Activated CD8-positive, alpha-beta memory T cell treated with anti-CD3 and anti-CD28 coated beads, Interleukin-2, amount 50 U/mL, for 4 hours (primary cell): ENCODE data around the gene INSIG2.

Source experiments
- DNase-seq: peaks from one replicate; pipeline ENCODE4 v3.0.0-alpha.2; 2020

The INSIG2 gene

DNA sequence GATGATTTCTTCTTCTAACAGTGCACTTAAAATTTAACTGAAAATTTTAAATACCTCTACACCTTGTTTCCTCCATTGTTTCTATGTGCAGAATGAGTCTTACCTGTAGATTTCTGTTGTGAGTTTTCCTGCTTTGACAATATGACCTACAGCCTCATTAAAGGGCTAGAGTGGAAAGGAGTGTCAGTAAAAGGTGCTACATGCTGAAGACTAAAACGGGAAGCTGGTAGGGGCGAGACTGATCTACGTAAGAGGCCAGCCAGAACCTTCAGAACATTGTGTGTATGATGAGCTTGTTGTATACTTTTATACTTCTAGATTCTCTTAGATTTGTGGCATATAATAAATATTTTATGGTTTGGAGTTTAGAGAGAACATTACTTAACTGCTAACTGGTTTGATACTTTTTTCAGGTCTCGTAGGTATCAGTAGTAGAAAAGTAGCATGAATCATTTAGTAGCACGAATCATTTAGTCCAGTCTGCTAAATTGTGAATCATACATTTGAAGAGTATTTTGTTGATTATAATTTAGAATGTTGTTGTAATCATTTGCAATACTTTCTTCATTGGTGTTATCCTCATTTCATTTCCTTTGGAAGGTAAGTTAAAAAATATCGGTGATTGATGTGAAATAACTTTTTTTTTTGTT lies 14.3 kb downstream of the INSIG2 start:
- DNase-seq = no peak

DNA sequence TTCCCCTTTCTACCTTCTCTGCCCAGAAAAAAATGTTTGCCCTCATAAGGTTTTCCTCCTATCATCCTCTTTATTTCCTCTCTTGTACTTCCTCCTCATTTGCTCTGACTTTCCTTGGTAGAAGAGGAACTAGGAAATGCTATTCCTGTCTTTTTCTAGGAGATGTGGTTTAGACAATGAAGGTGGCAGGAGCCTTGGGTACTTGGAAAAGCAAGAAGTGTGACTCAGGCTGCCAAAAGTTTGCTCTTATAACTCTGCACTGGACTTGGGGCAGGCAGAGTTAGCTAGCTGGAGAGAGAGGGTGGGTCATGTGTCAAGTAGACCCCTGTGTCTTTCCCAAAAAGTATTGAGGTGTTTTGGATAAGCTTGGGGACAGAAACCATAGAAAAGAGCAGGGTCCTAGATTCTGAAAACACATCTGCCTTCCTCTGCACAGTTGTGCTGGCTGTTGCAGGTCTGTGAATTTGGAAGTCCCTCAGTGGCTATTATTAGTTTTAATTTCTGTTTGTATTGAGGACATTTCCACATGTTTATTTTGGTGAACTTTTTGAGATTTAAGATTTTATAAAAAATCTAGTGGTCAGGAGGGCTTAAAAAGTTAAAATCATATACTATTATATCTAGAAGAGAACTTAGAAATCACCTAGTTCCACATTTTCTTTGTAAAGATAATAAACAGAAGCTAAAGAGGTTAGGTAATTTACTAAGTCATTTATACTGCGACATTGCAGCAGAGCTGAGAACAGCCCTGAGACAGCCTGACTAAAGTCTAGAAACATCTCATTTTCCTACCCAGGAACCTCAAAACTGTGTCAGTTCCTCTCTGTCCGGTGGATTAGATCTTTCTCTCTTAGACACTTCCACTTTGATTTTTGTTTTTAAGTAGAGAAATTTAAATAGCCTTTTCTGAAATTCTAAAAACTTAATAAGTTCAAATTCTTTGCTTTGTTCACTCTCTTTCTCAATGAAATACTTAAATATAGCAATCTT lies 16.0 kb downstream of the INSIG2 start:
- no peak for DNase-seq

DNA sequence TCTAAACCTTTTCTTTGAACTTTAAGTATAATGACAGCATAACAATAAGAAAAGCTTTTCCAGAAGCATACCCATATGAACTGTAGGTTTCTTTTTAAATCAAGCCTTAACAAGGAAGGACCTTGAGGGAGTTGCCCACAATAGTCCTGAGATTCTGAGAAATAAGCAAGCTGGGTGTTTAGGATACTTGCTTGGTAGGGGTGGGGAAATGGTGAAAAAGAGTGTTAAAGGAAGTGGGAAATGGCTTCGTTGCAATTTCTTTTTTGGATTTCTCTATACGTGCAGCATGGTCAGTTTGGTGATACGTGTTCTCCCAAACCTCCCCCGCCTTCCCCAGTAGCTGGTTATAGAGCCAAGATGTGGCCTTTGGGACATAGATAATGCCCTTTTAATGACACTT lies 17.2 kb downstream of the INSIG2 start:
- DNase-seq = no peak

DNA sequence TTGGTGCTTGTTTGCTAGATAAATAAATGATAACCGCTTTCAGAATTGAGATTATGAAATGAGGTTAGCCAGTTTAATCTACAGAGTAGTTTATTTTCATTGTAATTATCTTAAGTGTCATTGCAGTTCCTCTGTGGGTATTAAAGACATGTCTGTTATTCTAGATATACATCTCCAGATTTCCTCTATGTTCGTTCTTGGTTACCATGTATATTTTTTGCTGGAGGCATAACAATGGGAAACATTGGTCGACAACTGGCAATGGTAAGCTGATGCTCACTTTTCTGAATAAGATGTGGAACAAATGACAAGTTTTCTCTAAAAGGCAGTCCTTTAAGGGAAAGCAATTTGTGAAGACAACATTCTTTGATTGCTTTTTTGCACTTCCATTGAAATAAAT lies 18.7 kb downstream of the INSIG2 start:
- no peak for DNase-seq

DNA sequence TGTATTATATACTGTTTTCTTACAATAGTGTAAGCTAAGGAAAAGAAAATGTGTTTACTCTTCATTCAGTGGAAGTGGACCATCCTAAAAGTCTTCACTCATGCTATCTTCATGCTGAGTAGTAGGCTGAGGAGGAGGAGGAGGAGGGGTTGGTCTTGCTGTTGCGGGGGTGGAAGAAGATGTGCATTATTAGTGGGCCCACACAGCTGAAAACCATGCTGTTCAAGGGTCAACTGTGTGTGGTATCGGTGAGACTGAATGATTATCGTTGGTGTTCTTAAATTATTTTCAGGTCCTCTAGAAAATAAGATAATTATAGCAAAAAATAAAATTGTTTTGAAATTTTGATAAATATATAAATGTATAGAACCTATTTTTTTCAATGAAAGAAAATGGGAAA lies 22.0 kb downstream of the INSIG2 start:
- DNase-seq = no peak

DNA sequence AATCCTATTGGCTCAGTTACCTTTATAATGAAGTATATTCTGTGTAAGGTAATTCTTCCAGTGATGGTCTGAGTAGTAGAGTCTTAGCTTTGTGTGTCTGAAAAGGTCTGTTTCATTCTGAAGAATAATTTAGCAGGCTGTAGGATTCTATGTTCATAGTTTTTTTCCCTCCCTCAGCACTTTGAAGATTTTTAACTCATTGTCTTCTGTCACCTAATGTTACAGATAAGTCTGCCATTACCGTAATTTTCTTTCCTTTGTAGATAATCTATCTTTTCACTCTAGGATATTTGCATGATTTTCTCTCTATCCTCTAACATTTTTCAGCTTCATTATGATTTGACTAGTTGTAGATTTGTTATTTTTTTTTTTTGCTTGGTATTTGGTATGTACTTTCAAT lies 22.7 kb downstream of the INSIG2 start:
- DNase-seq = no peak

DNA sequence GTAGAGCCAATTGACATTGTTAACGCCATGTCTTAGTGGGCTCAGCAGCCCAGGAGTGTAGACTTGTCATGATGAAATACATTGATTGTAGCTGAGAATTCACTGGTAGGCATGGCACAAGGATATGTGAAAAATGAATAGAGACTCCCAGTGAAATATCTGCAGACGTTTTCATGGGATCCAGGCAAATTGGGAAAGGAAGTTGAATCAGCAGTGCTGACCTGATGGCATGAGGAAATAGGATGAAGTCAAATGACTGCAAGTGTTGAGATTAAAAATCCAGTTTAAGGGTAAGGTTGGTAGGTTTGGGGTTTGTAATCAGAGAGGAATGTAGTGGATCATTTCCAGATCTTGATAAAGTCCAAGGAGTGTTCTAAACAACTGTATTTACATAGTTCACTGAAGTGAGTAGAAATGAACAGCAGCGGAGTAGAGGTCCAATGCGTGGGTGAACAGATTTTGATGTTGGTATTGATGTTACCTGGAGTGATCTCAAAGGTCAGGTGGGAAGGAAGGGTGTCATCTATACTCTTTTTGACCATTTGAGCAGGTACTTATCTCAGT lies 24.6 kb downstream of the INSIG2 start:
- DNase-seq = no peak

DNA sequence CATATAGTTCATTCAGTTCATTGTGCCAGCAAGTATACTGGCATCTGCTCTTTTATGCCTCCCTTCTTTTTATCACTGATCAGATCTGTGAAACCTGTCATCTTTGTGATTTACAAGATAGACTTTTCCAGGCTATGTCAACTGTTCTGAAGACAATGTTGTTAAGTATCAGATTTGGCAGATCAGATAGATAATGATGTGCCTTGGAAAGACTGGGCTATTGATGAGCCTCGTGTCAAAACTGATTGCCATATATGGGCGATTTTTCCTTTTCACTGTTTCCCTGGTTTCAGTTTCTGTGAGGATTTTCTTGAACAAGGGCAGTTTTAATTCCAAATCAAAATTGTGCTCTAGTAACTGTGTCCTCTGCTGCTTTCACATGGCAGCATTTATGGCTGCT lies 26.6 kb downstream of the INSIG2 start:
- no peak for DNase-seq

DNA sequence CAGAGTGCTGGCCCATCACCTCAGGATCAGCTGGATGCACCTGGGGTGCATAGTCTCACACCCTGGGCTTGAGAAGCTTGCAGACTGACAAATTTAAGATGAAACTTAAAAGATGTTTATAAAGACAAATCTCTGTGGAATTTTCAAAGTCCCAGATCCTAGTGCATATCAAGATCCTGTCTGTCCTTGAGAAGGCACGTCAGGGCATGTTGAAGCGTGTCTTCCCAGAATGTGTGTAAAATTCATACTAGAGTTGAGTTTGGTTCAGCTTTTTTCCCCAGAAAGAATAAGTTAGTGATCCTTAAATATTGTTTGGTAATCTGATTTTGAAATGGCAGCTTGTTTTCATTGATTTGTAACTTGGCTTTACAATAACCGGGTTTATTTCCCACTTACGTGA lies 27.5 kb downstream of the INSIG2 start:
- DNase-seq = no peak

DNA sequence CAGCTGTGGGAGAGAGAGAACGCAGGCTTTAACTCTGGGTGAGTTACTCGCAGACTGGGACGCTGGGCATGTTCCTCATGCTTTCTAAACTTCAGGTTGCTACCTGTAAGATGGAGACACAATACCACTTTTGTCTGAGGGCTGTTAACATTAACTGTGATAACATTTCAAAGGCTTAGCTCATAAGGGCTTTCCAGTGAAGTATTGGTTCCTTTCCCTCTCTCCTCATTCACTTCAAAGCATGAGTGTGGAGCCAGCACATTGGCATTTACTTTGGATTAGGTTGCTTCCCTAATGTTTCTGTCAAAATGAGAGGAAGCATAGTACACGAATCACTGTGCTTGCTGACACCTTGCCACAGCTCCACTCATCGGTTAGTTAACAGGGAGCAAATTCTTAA lies 30.2 kb downstream of the INSIG2 start:
- DNase-seq = no peak

DNA sequence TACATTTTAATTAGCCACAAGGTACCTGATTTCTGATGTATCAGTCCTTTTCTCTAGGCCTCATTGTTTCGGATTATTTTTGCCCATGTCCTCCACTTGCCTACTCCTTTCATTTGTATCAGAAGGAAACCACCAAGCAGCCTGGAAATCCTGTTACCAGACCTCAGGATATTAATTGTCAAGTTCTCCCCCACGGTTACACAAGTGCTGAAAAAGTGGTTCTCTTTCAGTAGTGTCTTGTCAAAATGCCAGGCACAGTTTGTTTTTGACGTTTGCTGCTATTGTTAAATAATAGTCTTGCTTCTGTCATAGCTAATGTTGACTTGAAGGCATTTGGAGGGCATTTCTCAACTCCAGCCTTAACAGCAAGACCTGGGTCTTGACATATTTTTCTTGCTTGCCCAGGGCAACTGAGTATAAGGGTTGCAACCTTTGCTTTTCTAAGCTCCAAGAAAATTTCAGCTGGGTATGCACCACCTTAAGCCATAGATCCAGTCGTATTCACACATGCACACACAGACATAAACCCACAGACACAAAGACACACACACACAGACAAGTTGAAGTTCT lies 31.0 kb downstream of the INSIG2 start:
- DNase-seq = no peak

DNA sequence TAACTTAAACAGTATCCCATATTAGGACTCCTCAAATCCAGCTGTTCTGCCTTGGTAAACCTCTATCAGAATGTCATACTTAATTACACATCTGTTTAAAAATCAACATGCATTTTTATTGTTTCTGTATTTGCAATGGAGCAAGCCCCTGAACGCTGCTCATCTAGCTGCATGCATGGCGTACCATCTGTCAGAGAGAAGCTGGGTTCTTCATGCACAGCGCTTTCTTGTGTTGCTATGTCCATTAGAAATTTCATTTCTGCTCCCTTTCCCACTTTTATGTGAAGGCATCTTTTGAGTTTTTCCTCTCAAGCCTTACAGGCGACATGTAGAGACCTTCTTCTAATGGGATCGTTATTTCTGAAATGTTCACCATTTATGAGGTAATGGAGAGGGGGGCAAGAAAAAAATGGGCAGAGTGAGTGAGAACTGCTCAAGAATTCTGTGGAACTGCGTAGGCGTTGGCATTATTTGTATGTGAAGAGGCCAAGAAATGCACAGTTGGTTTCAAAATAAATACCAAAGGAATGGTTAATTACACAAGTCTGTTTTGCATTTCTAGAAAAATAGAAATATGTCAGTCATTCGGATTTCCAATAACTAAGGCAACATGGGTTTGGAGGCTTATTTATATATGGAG lies 31.6 kb downstream of the INSIG2 start:
- no peak for DNase-seq

DNA sequence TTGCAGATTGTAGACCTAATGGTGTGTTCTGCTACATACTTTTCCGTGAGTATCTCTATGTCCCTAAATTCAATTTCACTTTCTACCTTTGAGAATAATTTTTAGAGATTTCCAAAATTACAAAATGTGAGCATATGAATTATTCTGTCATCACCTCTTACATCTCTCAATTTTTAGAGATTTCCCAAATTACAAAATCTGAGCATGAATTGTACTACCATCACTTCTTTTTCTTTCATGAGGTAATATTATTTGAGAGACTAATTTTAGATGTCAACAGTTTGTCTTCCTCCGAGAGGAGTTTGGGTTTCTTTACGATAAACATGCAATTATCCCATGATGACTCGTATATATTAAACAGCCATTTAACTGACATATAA lies 32.1 kb downstream of the INSIG2 start:
- no peak for DNase-seq

DNA sequence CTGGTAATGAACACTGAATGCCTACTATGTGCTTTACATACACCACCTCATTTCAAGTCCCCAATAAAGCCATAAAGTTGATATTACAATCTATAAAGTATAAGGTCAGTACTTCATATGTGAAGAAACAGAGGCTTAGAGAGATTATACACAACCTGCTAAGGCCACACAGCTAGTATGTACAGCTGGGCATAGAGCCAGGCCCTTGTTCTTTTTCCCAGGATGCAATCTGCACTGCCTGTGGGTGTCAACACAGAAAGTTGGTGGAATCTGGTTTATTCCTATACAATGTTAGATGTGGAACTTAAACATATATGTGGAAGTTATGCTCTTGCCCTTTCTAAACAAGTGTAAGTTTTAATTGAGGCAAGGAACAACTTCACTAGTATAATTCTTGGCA lies 32.8 kb downstream of the INSIG2 start:
- DNase-seq = no peak

DNA sequence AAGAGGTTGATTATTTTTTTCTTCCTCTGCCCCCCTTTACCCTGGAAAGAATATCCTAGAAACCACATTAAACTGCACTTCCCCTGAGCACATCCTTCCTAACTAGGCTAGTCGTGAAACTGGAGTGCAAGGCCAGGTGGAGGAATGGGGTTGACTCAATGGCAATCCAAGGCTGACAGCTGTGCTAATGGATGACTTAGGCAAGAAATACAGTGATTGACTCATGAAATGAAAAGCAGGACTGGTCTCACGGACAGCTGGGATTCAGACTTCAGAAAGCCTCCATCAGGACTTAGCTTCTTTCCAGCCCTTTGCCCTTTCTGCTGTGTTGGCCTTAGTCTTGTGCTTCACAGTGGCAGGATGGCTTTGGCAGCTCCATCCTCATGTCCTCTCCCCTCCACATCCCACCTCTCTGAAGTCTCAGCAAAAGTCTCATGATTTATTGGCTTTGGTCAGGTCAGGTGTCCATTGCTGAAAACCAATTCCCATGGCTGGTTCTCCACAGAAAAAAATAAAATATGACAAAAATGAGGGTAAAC lies 33.8 kb downstream of the INSIG2 start:
- DNase-seq = no peak

DNA sequence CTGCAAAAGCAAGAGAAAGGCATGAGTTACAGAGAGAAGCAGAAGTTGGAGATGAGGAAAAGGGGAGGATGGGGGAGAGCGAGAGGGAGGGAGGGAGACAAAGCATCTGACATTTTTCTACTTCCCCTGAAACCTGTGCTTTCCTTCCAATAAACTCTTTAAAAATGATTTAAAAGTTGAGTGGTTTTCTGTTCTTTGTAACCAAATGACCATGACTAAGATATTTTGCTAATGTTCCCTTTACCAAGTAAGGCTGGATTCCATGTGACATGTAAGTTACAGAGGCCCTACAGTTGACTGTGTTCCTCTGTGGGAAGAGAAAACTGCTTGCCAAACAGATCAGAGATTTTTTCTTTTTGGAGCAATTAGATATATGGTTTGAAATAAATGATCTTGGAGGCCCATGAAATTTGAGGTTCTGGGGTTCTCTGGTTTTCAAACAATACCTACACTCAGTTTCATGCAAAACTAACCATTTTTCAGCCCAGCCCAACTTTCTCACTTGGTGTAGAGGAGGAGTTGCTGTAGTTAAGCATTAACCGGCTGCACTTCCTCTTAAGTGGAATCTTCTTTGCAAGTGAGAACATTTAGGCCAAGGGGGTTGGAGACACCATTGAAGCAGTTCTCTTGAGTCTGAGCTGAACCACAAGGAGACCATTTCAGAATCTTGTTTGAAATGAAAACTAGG lies 34.5 kb downstream of the INSIG2 start:
- no peak for DNase-seq

DNA sequence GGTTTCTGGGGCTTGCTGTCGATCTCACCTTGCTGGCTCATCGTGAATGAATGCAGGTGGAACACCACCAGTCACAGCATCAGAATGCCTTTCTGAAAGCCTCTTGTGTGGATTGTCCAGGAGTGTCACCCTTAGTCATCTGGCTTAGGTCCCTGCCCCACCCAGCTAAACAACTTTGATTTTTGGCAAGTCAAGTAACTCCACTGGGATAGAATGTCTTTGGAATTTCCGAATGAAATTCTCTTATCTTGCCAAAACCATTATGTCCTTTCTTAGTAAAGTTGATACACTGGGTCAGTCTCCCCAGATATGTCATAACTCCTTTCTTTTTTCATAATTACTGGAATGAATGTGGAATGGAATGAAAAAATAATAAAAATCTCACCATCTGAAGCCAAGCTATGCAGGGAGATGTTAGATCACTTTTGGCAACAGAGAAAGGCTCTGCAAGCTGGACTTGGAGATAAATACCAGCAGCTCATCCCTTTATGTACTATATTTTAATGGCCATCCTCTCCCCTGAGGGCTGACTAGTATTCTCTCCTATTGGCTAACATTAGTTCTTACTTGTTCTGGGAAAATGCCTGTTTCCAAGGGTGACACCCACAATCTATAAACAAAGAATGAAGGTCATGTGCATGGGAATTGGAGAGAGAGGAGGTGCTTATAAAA lies 35.4 kb downstream of the INSIG2 start:
- DNase-seq = no peak

DNA sequence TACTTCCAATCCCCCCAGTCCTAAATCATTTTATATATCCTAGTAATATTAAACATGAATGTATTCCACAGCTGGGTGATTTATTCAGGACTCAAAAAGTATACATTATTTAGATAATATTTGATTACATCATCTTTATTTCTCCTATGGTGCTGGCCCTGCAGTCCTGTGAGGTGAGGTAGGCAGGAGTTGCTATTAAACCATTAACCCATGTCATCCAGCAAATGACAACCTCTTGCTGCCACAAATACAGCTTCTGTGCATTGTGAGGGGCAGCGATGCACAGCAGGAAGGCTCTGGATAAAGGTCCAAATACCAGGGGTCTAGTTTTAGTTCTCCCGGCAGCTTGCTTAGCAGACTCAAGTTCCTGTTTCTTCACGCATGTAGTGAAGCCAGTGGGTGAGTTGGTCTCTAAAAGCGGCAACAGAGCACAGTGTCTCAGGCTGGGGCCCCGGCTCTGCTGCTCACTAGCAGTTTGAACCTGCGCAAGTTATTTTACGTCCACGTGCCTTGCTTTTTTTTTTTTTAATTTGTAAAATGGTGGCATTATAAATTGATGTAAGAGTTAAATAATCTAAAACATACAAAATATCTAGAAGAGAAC lies 36.1 kb downstream of the INSIG2 start:
- no peak for DNase-seq

DNA sequence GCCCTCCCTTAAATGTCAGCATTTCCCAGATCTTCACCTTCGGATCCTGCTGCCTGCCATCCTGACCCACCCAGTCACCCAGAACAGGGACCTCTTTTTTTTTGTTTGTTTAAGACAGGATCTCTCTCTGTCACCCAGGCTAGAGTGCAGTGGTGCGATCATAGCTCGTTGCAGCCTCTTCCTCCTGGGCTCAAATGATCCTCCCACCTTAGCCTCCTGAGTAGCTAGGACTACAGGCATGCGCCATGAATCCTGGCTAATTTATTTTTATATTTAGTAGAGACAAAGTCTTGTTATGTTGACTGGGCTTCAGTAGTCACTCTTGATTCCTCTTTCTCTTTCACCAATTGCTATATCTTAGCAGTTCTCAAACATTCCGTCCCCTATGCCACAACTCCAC lies 39.0 kb downstream of the INSIG2 start:
- DNase-seq = no peak

DNA sequence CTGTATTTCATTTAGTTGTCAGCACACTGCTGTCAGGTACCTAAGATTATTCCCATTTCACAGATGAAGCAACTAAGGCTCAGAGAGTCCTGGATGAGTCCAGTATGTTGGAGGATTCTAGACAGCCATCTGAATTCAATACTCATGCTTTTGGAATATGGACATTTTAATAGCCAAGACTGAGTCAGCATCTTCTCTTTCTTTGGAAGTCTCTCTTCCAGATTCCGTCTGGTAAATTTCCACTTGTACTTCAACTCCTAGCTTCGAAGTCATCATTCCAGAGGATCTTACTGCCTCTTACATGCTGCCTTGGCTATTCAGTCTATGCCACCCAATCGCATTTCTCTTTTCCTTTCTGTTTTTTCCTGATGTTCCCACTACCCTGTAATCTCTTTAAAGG lies 40.6 kb downstream of the INSIG2 start:
- DNase-seq = no peak

DNA sequence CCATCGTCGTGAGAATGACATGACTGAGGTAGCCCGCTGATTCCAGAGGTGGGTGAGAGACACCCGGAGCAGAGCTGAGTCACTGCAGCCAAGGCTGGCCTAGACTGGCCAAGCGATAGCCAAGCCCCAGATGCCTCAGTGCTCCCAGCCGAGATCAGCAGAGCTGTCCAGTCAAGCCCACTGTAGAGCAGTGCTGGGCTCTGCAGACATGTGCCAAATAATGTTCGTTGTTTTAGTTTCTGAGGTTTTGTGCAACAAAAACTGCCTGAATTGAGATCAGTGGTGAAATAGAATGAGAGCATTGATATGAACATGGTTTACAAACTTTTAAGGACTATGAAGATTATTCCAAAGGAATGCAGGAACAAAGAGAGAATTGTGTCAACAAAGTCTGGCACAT lies 42.1 kb downstream of the INSIG2 start:
- no peak for DNase-seq
